Cardiac fibroblast (primary cell): ENCODE measurements around the gene FAM47E.
"Not testable (repeated sequence)": the region's sequence is repeated elsewhere in the genome, so short reads cannot be mapped to it uniquely, and the experiment has no call there.

Experiments
- DNase-seq, 2 donors: peaks; one replicate each; pipeline versions ENCODE4 v3.0.0 to v3.0.0-alpha.2; 2010; ENCODE audit warnings: low read depth in 2 of 2
- H3K4me3 ChIP-seq, 2 donors: replicated peaks in 1 of 2; 1 replicate in 1 of 2; 2 replicates in 1 of 2; pipeline ENCODE4 v1.5.1; 2011; ENCODE audit warnings: low read depth in 2 of 2, low read length in 2 of 2, mild to moderate bottlenecking in 2 of 2, moderate library complexity in 1 of 2
- TF ChIP-seq, protein P1 (sequence below): IDR thresholded peaks from one replicate; pipeline ENCODE4 v1.5.1; 2011; ENCODE audit warnings: low read depth, mild to moderate bottlenecking, low read length, inconsistent platforms

Gene FAM47E

DNA sequence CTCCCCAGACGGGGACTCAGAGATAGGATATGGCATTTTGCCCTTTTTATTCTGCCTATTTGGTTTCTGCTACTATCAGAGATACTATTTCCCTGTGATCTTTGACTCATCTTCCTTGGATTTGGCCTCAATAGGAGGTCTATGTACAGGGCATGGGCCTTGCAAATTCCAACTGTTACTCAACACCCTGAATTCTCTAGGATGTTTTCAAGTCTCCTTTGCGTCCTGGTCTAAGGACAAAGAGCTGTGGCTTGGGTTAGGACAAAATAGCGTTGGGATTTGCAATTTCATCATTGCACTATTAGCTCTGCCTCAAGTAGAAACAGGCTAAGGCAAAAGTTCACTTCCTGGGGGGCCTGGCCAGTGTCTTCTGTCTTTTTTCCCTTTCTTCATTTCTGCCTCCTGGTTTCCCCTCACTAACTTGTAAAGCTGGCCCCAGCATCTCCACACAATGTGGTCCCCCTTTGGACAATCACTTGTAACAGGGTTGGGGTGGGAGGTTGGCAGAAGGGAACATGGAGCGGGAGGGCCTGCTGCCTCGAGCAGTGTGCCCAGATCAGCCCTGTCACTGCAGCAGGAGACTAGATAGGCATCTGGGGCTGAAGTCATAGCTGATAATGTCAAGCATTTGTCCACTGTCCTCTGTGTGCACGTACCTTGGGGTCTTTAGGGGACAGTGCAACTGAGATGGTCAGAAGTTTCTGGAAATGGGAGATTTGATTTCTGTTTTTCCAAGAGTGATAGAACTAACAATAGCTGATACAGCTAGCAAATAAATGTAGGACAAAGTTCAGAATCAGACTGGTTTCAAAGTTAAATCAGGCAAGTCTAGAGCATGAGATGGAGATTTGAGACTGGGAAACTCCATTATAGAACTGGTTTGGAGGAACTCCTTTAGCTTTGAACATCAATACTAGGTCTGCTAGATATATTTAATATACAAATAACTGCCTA lies 29.2 kb downstream of the FAM47E start:
- DNase-seq = no peak
- no peak overlapping the region for H3K4me3 ChIP-seq
- TF ChIP-seq, protein P1, sequence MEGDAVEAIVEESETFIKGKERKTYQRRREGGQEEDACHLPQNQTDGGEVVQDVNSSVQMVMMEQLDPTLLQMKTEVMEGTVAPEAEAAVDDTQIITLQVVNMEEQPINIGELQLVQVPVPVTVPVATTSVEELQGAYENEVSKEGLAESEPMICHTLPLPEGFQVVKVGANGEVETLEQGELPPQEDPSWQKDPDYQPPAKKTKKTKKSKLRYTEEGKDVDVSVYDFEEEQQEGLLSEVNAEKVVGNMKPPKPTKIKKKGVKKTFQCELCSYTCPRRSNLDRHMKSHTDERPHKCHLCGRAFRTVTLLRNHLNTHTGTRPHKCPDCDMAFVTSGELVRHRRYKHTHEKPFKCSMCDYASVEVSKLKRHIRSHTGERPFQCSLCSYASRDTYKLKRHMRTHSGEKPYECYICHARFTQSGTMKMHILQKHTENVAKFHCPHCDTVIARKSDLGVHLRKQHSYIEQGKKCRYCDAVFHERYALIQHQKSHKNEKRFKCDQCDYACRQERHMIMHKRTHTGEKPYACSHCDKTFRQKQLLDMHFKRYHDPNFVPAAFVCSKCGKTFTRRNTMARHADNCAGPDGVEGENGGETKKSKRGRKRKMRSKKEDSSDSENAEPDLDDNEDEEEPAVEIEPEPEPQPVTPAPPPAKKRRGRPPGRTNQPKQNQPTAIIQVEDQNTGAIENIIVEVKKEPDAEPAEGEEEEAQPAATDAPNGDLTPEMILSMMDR = no peak

DNA sequence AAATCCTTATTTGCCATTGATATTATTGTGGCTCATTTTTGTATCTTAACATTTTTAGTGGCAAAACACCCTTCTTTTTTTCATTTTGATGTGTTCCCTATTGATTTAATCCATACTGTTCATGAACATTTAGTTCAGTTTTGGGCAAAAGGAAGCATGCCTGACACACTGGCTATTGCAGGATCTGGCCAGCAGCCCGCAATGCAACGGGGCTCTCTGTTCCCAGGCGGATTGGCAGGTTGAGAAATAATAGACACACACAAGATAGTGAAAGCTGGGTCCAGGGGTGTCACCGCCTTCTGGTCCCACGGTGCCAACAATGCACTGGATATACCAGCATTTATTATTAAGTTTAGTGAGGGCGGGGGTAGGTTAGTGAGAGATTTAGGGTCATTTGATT lies 30.1 kb downstream of the FAM47E start:
- not testable (repeated sequence) for H3K4me3 ChIP-seq, DNase-seq

DNA sequence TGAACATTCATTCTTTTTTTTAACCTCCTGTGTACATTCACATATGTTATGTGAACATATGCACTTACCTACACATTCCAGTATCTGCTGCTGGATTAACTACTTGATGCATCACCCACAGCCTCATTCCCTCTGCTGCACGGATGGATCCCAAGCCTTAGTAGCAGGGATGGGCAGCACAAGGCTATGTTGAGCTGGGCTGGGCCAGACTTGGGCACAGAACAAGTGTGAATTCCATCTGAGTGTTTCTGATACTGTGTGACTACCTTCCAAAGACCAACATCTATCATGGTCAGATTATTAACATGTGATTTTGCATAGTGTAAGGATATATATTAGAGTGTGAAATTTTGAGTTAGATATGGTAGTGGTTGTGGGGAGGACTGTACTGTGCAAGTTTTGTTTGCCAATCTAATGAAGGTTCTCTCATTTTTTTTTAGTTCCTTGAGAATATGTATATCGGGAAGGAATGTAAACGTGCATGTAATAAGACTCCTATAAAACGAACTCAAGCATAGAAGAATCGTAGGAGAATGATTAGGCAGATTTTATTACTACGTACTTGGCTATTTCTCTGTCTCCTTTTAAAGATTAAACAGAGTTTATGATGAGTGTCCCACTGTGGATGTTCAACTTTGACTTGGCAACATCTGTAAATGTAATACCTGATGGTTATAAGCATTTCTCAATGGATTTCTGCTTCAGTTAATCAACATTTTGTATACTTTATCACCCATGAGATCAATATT lies 31.6 kb downstream of the FAM47E start:
- TF ChIP-seq, protein P1 = no peak
- DNase-seq = no peak

DNA sequence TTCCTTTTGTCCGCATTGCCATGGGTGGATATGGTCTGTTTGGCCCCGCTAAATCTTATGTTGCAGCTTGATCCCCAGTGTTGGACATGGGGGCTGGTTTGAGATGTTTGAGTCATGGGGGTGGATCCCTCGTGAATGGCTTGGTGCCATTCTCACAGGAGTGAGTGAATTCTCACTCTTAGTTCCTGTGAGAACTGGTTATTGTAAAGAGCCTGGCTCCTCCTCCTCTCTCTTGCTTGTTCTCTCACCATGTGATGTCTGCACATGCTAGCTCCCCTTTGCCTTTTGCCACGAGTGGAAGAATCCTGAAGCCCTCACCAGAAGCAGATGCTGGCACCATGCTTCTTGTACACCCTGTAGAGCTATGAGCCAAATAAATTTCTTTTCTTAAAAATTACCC lies 32.4 kb downstream of the FAM47E start:
- TF ChIP-seq, protein P1 = no peak
- DNase-seq = no peak
- no peak overlapping the region for H3K4me3 ChIP-seq

More for the DNA sequence above, 31.6 kb downstream of the FAM47E start:
- H3K4me3 ChIP-seq = no peak overlapping the region

DNA sequence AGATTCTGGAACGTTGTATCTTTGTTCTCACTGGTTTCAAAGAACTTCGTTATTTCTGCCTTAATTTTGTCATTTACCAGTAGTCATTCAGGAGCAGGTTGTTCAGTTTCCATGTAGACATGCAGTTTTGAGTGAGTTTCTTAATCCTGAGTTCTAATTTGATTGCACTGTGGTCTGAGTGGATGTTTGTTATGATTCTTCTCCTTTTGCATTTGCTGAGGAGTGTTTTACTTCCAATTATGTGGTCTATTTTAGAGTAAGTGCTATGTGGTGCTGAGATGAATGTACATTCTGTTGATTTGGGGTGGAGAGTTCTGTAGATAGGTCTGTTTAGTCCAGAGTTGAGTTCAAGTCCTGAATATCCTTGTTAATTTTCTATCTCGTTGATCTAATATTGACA lies 36.3 kb downstream of the FAM47E start:
- not testable (repeated sequence) for H3K4me3 ChIP-seq, DNase-seq

DNA sequence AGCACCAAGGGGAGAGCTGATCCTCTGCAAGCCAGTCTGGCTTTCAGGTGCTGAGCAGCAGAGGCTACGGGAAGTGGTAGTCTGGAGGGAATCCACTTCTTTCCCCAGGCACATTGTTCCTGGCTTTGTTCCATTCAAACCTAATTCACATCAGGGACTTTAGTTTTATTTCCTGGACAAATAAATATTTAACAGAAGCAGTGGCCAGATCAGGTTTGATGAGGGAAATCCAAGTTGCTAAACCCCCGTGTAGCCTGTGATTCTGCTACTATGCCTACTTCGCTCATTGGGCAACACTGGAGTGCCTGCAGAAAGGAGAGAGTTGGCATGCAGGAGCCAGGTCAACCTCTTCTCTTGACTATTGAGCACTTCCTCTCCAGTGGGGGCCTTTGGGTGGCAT lies 41.2 kb downstream of the FAM47E start:
- TF ChIP-seq, protein P1 = no peak
- no peak for DNase-seq
- no peak overlapping the region for H3K4me3 ChIP-seq

DNA sequence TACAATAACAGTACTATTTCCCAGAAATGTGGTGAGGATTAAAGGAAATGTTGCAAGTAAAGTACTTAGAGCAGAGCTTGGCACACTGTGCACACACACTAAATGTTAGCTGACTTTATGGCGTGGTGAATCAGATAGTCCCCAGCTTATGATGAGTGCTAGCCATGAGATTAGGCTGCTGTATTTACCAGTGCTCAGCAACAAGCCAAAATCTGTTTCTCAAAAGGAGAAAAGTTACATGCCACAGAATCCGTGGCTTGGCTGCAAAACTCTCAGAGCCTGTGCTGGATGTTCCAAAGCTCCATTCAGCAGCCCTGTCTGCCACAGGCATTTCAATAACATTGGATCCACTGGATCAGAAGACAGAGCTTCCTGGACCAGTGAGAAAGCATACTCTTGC lies 42.3 kb downstream of the FAM47E start:
- DNase-seq = peak in 1 of 2 donors; percentile 68
- TF ChIP-seq, protein P1 = no peak
- no peak overlapping the region for H3K4me3 ChIP-seq
